ENCODE data around the gene KCNIP1.

- no peak for TF ChIP-seq CTCF (IDR thresholded peaks at IDR 0.05)
- TF ChIP-seq EP300 (IDR thresholded peaks at IDR 0.05; ENCODE audit: low read depth) = no peak
- no peak for TF ChIP-seq POLR2A (IDR thresholded peaks at IDR 0.05)
These were observed 59.0 kb downstream of the KCNIP1 start for GRCh38 chr5:170562875-170563228.

Data from transverse colon (tissue), 3 donors.